NCI-H1417 treated with DMSO at 0.1 percent for 48 hours (cell line): ENCODE results near the gene HOATZ.

Experiments
- DNase-seq: peaks from one replicate; lab custom pipeline; 2025; lab: John Stamatoyannopoulos, UW

Gene HOATZ

GRCh38 chr11:111522426-111522825 lies 7.8 kb downstream of the HOATZ start:
- no peak for DNase-seq

GRCh38 chr11:111523343-111523742 lies 8.8 kb downstream of the HOATZ start:
- no peak for DNase-seq

- DNase-seq: no peak
Measured at GRCh38 chr11:111524056-111524455, 9.5 kb downstream of the HOATZ start.

- DNase-seq: no peak
Measured at GRCh38 chr11:111525456-111525855, 10.9 kb downstream of the HOATZ start.

- no peak for DNase-seq
Measured at GRCh38 chr11:111526501-111526900, 11.9 kb downstream of the HOATZ start.

GRCh38 chr11:111527279-111527678 lies 12.7 kb downstream of the HOATZ start:
- DNase-seq: no peak

GRCh38 chr11:111528557-111528956 lies 14.0 kb downstream of the HOATZ start:
- DNase-seq: no peak

- DNase-seq: no peak
Measured at GRCh38 chr11:111530091-111530490, 15.5 kb downstream of the HOATZ start.

- no peak for DNase-seq
Measured at GRCh38 chr11:111531136-111531535, 16.6 kb downstream of the HOATZ start.

- DNase-seq: no peak
Measured at GRCh38 chr11:111531687-111532364, 17.2 kb downstream of the HOATZ start.

GRCh38 chr11:111532365-111532709 lies 17.8 kb downstream of the HOATZ start:
- DNase-seq: no peak

- DNase-seq: no peak
Measured at GRCh38 chr11:111535281-111535680, 20.7 kb downstream of the HOATZ start.

GRCh38 chr11:111537336-111537860 lies 22.8 kb downstream of the HOATZ start:
- DNase-seq: no peak

GRCh38 chr11:111538407-111539114 lies 24.0 kb downstream of the HOATZ start:
- DNase-seq: no peak

- DNase-seq: no peak
Measured at GRCh38 chr11:111539426-111540113, 25.0 kb downstream of the HOATZ start.

GRCh38 chr11:111540114-111540936 lies 25.7 kb downstream of the HOATZ start, which contains the start of gene LAYN:
TSS of gene LAYN (plus strand) at chr11:111540720. CDS start at chr11:111540844, 124 bp downstream.
- no peak for DNase-seq

GRCh38 chr11:111540937-111541253 lies 26.3 kb downstream of the HOATZ start:
- no peak for DNase-seq

GRCh38 chr11:111541254-111542061 lies 26.9 kb downstream of the HOATZ start:
- no peak for DNase-seq

- no peak for DNase-seq
Measured at GRCh38 chr11:111542606-111543275, 28.2 kb downstream of the HOATZ start.

GRCh38 chr11:111548525-111548924 lies 33.9 kb downstream of the HOATZ start:
- no peak for DNase-seq
